ENCODE results near the gene PRR5. TPM values are rescaled to one million over a fixed set of nuclear protein-coding genes. Genes with fewer than 3 reads are reported as not detected.

PRR5 gene
- total RNA-seq, 1 experiment from 2014 or later = 11.8 TPM

- DNase-seq = no peak
- Mint-ChIP-seq H3K36me3 (ENCODE audit: insufficient read depth in 1 of 3, low read depth in 3 of 3) (no peaks in the 10 kb centered on the region), H3K4me3 (no peak overlapping the region), H3K4me1 (peaks cover 13 to 17% of the 10 kb centered on the region in 2 experiments), H3K9me3 (no peaks in the 10 kb centered on the region), H3K27ac (no peak overlapping the region), H3K27me3 (ENCODE audit: low read depth) (no peaks in the 10 kb centered on the region)
- no peak overlapping the region for H2BK5ac ChIP-seq (ENCODE audit: insufficient read length, low read length)
- no peak overlapping the region for H2BK20ac ChIP-seq (ENCODE audit: low read depth, low read length, poor library complexity, severe bottlenecking)
- no peak overlapping the region for H4K8ac ChIP-seq (replicated peaks; ENCODE audit: insufficient read length, low read depth, low read length)
- no peak overlapping the region for H2BK12ac ChIP-seq (ENCODE audit: insufficient read length, low read depth, low read length)
- H3K4me1 ChIP-seq (ENCODE audit: insufficient read depth, low read length) = peaks cover 2% of the 10 kb centered on the region; the same call in 1 of the 2 replicates
- H4K5ac ChIP-seq (ENCODE audit: insufficient read length, low read depth, low read length) = no peak overlapping the region
- H3K4ac ChIP-seq (ENCODE audit: low read depth, low read length) = no peak overlapping the region
- H4K20me1 ChIP-seq (ENCODE audit: control insufficient read depth, insufficient read depth, insufficient read length) = no peaks in the 10 kb centered on the region
- TF ChIP-seq, protein P1, sequence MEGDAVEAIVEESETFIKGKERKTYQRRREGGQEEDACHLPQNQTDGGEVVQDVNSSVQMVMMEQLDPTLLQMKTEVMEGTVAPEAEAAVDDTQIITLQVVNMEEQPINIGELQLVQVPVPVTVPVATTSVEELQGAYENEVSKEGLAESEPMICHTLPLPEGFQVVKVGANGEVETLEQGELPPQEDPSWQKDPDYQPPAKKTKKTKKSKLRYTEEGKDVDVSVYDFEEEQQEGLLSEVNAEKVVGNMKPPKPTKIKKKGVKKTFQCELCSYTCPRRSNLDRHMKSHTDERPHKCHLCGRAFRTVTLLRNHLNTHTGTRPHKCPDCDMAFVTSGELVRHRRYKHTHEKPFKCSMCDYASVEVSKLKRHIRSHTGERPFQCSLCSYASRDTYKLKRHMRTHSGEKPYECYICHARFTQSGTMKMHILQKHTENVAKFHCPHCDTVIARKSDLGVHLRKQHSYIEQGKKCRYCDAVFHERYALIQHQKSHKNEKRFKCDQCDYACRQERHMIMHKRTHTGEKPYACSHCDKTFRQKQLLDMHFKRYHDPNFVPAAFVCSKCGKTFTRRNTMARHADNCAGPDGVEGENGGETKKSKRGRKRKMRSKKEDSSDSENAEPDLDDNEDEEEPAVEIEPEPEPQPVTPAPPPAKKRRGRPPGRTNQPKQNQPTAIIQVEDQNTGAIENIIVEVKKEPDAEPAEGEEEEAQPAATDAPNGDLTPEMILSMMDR (conservative IDR thresholded peaks at IDR 0.05) = no peak
- H3K56ac ChIP-seq (ENCODE audit: insufficient read length, low read depth, low read length) = no peak overlapping the region
- no peaks in the 10 kb centered on the region for H3K23me2 ChIP-seq (ENCODE audit: insufficient read length, low read depth, low read length, poor library complexity, severe bottlenecking)
- H3K18ac ChIP-seq (ENCODE audit: insufficient read length, low read depth, low read length) = no peak overlapping the region
- no peak overlapping the region for H3K27ac ChIP-seq (ENCODE audit: insufficient read length, low read depth, low read length)
- no peak overlapping the region for H3K14ac ChIP-seq (ENCODE audit: insufficient read depth, low read length)
- no peak overlapping the region for H3K9ac ChIP-seq (ENCODE audit: extremely low read depth, insufficient read length, low read length)
- no peak overlapping the region for H4K91ac ChIP-seq (ENCODE audit: insufficient read length, low read depth, low read length)
- H2BK120ac ChIP-seq (ENCODE audit: low read depth, low read length, poor library complexity, severe bottlenecking) = no peak overlapping the region
- no peak overlapping the region for H3K4me2 ChIP-seq (ENCODE audit: insufficient read depth, insufficient read length, low read length)
- no peak overlapping the region for H2BK15ac ChIP-seq (ENCODE audit: low read depth, low read length)
- H3T11ph ChIP-seq (ENCODE audit: low read length) = no peak overlapping the region
- H2AK5ac ChIP-seq (ENCODE audit: insufficient read length, low read length) = no peak overlapping the region
- WGBS (ENCODE audit: extremely low coverage, insufficient read length, low lambda C conversion rate) = no CpG with 5 or more reads among the region's 3 CpGs
- no peaks in the 10 kb centered on the region for H3K79me1 ChIP-seq (ENCODE audit: insufficient read depth, low read depth, low read length, poor library complexity, severe bottlenecking)
- no peak overlapping the region for H3K23ac ChIP-seq (ENCODE audit: insufficient read length, low read depth, low read length)
- H3K9me3 ChIP-seq (ENCODE audit: control insufficient read depth, low read depth, low read length) = no peaks in the 10 kb centered on the region
- no peak overlapping the region for H2AFZ ChIP-seq (ENCODE audit: low read length)
- H3K79me2 ChIP-seq (ENCODE audit: insufficient read depth, low read length) = no peaks in the 10 kb centered on the region
- no peaks in the 10 kb centered on the region for H3K27me3 ChIP-seq (ENCODE audit: insufficient read depth, low read length)
Measured at GRCh38 chr22:44718418-44718817, 16.4 kb downstream of the PRR5 start.
